K562 (cell line): Measurements from ENCODE around the gene RPTOR. TPM values are rescaled to one million over a fixed set of nuclear protein-coding genes. Genes with fewer than 3 reads are reported as not detected.

Source experiments
- ATAC-seq: fragments of 200-7000 bp; cut with Tn5 transposase; 3 replicates; pipeline ENCODE4 v1.9.1; 2020; ENCODE audit warnings: moderate library complexity
- BruUV-seq: library from RNA; stranded (reverse); fragments of 400-500 nt; replicated peaks from 2 replicates; lab custom pipeline; 2021; lab: Mats Ljungman, UMichigan
- CTCF ChIA-PET: fragments of 300-600 bp; formaldehyde crosslinking; extraction: SDS; loops from one replicate; lab custom pipeline; 2021; ENCODE audit warnings: low intra/inter-chr PET ratio; lab: Yijun Ruan, JAX
- POLR2A ChIA-PET: fragments of 300-600, 350-650 bp; sonication (Branson Sonifier 250); formaldehyde crosslinking; extraction: SDS; loops from one replicate; lab custom pipeline; 2021; ENCODE audit warnings: antibody characterized with exemption, inconsistent platforms; lab: Yijun Ruan, JAX
- DNase-seq, 4 experiments: peaks; one replicate each; pipeline versions ENCODE4 v3.0.0 to v3.0.0-alpha.2; 2011 to 2018; ENCODE audit warnings: low spot score in 3 of 4, mixed read lengths in 3 of 4; ENCODE audit errors: extremely low read depth in 1 of 4
- FAIRE-seq: peaks from 2 replicates; lab custom pipeline; 2011; peaks lifted over from hg19 to GRCh38; lab: Jason Lieb, UNC
- H2AFZ ChIP-seq: 2 replicates; pipeline ENCODE4 v1.6.0; 2011; ENCODE audit warnings: low read depth, low read length, control low read depth, inconsistent platforms
- H3K27ac ChIP-seq: fragments of 200-600 bp; 3 replicates; pipeline ENCODE4 v1.8.0; 2011; ENCODE audit warnings: low read depth, mild to moderate bottlenecking, control low read depth, inconsistent platforms, low read length, moderate library complexity, mixed read lengths; ENCODE audit errors: extremely low read depth
- H3K27me3 ChIP-seq, 2 experiments: fragments of 300-600 bp in 1 of 2; 2 replicates in 1 of 2; 3 replicates in 1 of 2; pipeline versions ENCODE4 v1.6.0 to v1.8.0; 2011; ENCODE audit warnings: inconsistent platforms in 2 of 2, low read length in 2 of 2, mild to moderate bottlenecking in 1 of 2, mixed read lengths in 1 of 2, moderate library complexity in 1 of 2; ENCODE audit not compliant: control insufficient read depth in 2 of 2, insufficient read depth in 2 of 2
- H3K36me3 ChIP-seq: fragments of 300-600 bp; 3 replicates; pipeline ENCODE4 v1.8.0; 2011; ENCODE audit warnings: mild to moderate bottlenecking, low read length, inconsistent platforms; ENCODE audit not compliant: control insufficient read depth, insufficient read depth
- H3K4me1 ChIP-seq, 2 experiments: fragments of 200-600 bp in 1 of 2; replicated peaks in 1 of 2; 2 replicates in 1 of 2; 3 replicates in 1 of 2; pipeline versions ENCODE4 v1.5.1 to v1.8.0; 2011; ENCODE audit warnings: inconsistent platforms in 2 of 2, low read length in 2 of 2, mild to moderate bottlenecking in 1 of 2, mixed read lengths in 1 of 2, moderate library complexity in 1 of 2; ENCODE audit not compliant: control insufficient read depth in 2 of 2, insufficient read depth in 2 of 2
- H3K4me2 ChIP-seq: 2 replicates; pipeline ENCODE4 v1.6.1; 2011; ENCODE audit warnings: low read length, control low read depth, inconsistent platforms, mixed read lengths; ENCODE audit not compliant: insufficient read depth
- H3K4me3 ChIP-seq: fragments of 200-600 bp; sonication (generic), shearing (Covaris generic); 2 replicates; pipeline ENCODE4 v1.5.1; 2016; ENCODE audit warnings: control low read depth, inconsistent platforms
- H3K79me2 ChIP-seq: fragments of 200-600 bp; 3 replicates; pipeline ENCODE4 v1.8.0; 2011; ENCODE audit warnings: low read length, inconsistent platforms; ENCODE audit not compliant: control insufficient read depth, insufficient read depth
- H3K9ac ChIP-seq, 2 experiments: 2 replicates each; pipeline versions ENCODE4 v1.6.0 to v1.6.1; 2011; ENCODE audit warnings: low read depth in 2 of 2, low read length in 2 of 2, control low read depth in 1 of 2, inconsistent platforms in 1 of 2, mild to moderate bottlenecking in 1 of 2, mixed read lengths in 1 of 2; ENCODE audit not compliant: insufficient read depth in 1 of 2
- H3K9me1 ChIP-seq: one replicate; pipeline ENCODE4 v1.6.0; 2011; ENCODE audit warnings: inconsistent platforms, mild to moderate bottlenecking, low read length, moderate library complexity; ENCODE audit not compliant: control insufficient read depth, insufficient read depth
- H3K9me3 ChIP-seq: replicated peaks from 2 replicates; pipeline ENCODE4 v1.5.1; 2011; ENCODE audit warnings: low read depth, low read length, inconsistent platforms; ENCODE audit not compliant: control insufficient read depth, insufficient read depth
- H4K20me1 ChIP-seq: replicated peaks from 2 replicates; pipeline ENCODE4 v1.6.1; 2011; ENCODE audit warnings: low read length, inconsistent platforms, mixed read lengths; ENCODE audit not compliant: control insufficient read depth, insufficient read depth
- CHD1 ChIP-seq: fragments of 200-600 bp; sonication (generic); IDR thresholded peaks from one replicate; pipeline ENCODE4 v1.6.1; 2012; ENCODE audit warnings: mild to moderate bottlenecking, moderate library complexity, low read length, inconsistent platforms
- EWSR1 ChIP-seq: fragments of 450-650 bp; IDR thresholded peaks from 2 replicates; pipeline ENCODE4 v1.6.1; 2018; ENCODE audit warnings: borderline replicate concordance, mild to moderate bottlenecking, low read depth, moderate library complexity; ENCODE audit not compliant: partially characterized antibody
- GABPB1 ChIP-seq: sonication (generic); formaldehyde crosslinking; IDR thresholded peaks from 2 replicates; pipeline ENCODE4 v1.8.0; 2022; ENCODE audit warnings: mild to moderate bottlenecking, missing genetic modification reagents
- GTF2A2 ChIP-seq: IDR thresholded peaks from 2 replicates; pipeline ENCODE4 v1.6.1; 2016; ENCODE audit warnings: mild to moderate bottlenecking, missing genetic modification characterization, missing compliant biosample characterization
- GTF3C2 ChIP-seq: IDR thresholded peaks from 3 replicates; pipeline ENCODE4 v1.6.1; 2011; ENCODE audit warnings: borderline replicate concordance, mild to moderate bottlenecking, moderate library complexity; ENCODE audit not compliant: insufficient read length; ENCODE audit errors: extremely low read depth
- HMG20B ChIP-seq: fragments of 250-450 bp; sonication (Bioruptor Pico); IDR thresholded peaks from 2 replicates; pipeline ENCODE4 v1.5.0; 2021; ENCODE audit warnings: mild to moderate bottlenecking
- MAZ ChIP-seq, 2 experiments: fragments of 450-650 bp in 1 of 2; sonication (generic) in 1 of 2; formaldehyde crosslinking; IDR thresholded peaks in 1 of 2; conservative IDR thresholded peaks in 1 of 2; 2 replicates each; pipeline versions ENCODE4 v1.4.0 to v1.5.0; 2020; ENCODE audit warnings: mild to moderate bottlenecking in 1 of 2, missing genetic modification reagents in 1 of 2
- MCM7 ChIP-seq, 2 experiments: fragments of 450-650 bp; IDR thresholded peaks; 2 replicates each; pipeline ENCODE4 v1.6.1; 2016 to 2018
- NFIC ChIP-seq: fragments of 450-650 bp; IDR thresholded peaks from 2 replicates; pipeline ENCODE4 v1.6.1; 2017; ENCODE audit warnings: mild to moderate bottlenecking, inconsistent platforms
- XRCC3 ChIP-seq: fragments of 450-650 bp; IDR thresholded peaks from 2 replicates; pipeline ENCODE4 v1.6.1; 2017; ENCODE audit warnings: mild to moderate bottlenecking, moderate library complexity
- ZNF707 ChIP-seq: fragments of 250-450 bp; sonication (Bioruptor Pico); conservative IDR thresholded peaks from 2 replicates; pipeline ENCODE4 v1.8.0; 2022; ENCODE audit warnings: inconsistent platforms, mild to moderate bottlenecking, moderate library complexity
- ZNF785 ChIP-seq: fragments of 250-450 bp; sonication (Bioruptor Pico); IDR thresholded peaks from 2 replicates; pipeline ENCODE4 v1.4.0; 2020; ENCODE audit warnings: mild to moderate bottlenecking
- WGBS: fragments of 100-300 bp; shearing (Covaris generic); methylation state at CpG from one replicate; pipeline ENCODE4 v1.1.6; 2016; ENCODE audit warnings: low coverage, mixed read lengths; ENCODE audit not compliant: insufficient coverage; ENCODE audit errors: missing lambda C conversion rate; 5-methylcytosine and 5-hydroxymethylcytosine counted together
- in situ Hi-C: fragments of 300-500 bp; cut with MboI; formaldehyde crosslinking; loops from 4 replicates; pipeline ENCODE4 v1.15.0; 2018; ENCODE audit warnings: inconsistent platforms, mixed read lengths
- intact Hi-C: fragments of 100-400 bp; cut with micrococcal nuclease; formaldehyde crosslinking; loops from 2 replicates; pipeline ENCODE4 v1.14.2; 2022
- polyA plus RNA-seq, 8 experiments: library from polyadenylated mRNA; depleted of rRNA in 4 of 8; stranded (reverse) in 5 of 8; unstranded in 3 of 8; fragments of >200 nt; fragmentation: Nextera tagmentation in 2 of 8; fragmentation: Illumina TruSeq in 1 of 8; extraction: Ambion mirVana in 2 of 8; extraction: Trizol in 1 of 8; gene quantifications; 2 replicates each; pipeline versions ENCODE4 v1.2.1 to v1.2.3, GENCODE V29; 2011 to 2014; ENCODE audit warnings: inconsistent platforms in 1 of 8, missing spikeins in 1 of 8
- total RNA-seq, 7 experiments: library from RNA; depleted of rRNA in 6 of 7; stranded (reverse); fragments of >200 nt in 6 of 7; fragmentation: Illumina TruSeq in 2 of 7; extraction: Trizol in 2 of 7; gene quantifications; 2 replicates each; pipeline versions ENCODE4 v1.2.1 to v1.2.3, GENCODE V29; 2011 to 2021; ENCODE audit warnings: low replicate concordance in 1 of 7
- TF ChIP-seq, protein P1 (sequence below): fragments of 150-350 bp; conservative IDR thresholded peaks from 2 replicates; pipeline ENCODE4 v1.6.1; 2014; ENCODE audit warnings: low read length
- TF ChIP-seq, protein P2 (sequence below): sonication (generic); formaldehyde crosslinking; IDR thresholded peaks from 2 replicates; pipeline ENCODE4 v1.8.1; 2023; ENCODE audit warnings: mild to moderate bottlenecking, missing genetic modification reagents

The RPTOR gene
- total and polyA plus RNA-seq, 9 of the 15 experiments (the other 6 are each of a cell fraction or from before 2014, with no cell fraction given): 0.24 to 54.1 (median 10.2) TPM

- Histone ChIP-seq H3K4me3 (no peak overlapping the region), H3K36me3 (peaks cover 19% of the 10 kb centered on the region; the same call in 2 of the 3 replicates), H4K20me1 (0 out of 2 replicates have a peak, but pooled peaks cover 3% of the 10 kb centered on the region), H3K27ac (no peak overlapping the region), H2AFZ (no peak overlapping the region), H3K79me2 (no peaks in the 10 kb centered on the region), H3K4me2 (no peak overlapping the region), H3K9me3 (no peaks in the 10 kb centered on the region), H3K27me3 (no peaks in the 10 kb centered on the region), H3K4me1 (peaks cover 0 to 16% of the 10 kb centered on the region in 2 experiments; a peak in 2 of 5 replicates), H3K9me1 (peaks cover 6% of the 10 kb centered on the region), H3K9ac (no peak overlapping the region)
- ChIA-PET POLR2A (interaction anchor here (0.5 to 1.1 kb wide), 2 partner anchors 15 to 83 kb away, joined by 3 to 4 read pairs; no protein-coding TSS in a partner anchor), CTCF (no interaction called here)
- in situ Hi-C loops: no loop called here
- intact Hi-C loops: no loop called here
- FAIRE-seq: no peak
- BruUV-seq: no TSS peak
- WGBS: 94% methylated on average over 9 of the region's 9 CpGs
- DNase-seq: no peak
- no peak for ATAC-seq
- TF ChIP-seq MAZ (CRISPR knock-in tag; conservative IDR thresholded peaks at IDR 0.05 in 1 of 2, IDR thresholded peaks at IDR 0.05 in 1 of 2): no peak
- no peak for TF ChIP-seq GTF2A2
- no peak for TF ChIP-seq NFIC
- TF ChIP-seq GABPB1 (CRISPR knock-in tag): no peak
- TF ChIP-seq GTF3C2: no peak
- no peak for TF ChIP-seq EWSR1
- no peak for TF ChIP-seq MCM7 (IDR thresholded peaks at IDR 0.05)
- TF ChIP-seq XRCC3: no peak
- TF ChIP-seq CHD1: no peak
- no peak for TF ChIP-seq ZNF707
- no peak for TF ChIP-seq ZNF785
- TF ChIP-seq HMG20B: no peak
- TF ChIP-seq, protein P1, sequence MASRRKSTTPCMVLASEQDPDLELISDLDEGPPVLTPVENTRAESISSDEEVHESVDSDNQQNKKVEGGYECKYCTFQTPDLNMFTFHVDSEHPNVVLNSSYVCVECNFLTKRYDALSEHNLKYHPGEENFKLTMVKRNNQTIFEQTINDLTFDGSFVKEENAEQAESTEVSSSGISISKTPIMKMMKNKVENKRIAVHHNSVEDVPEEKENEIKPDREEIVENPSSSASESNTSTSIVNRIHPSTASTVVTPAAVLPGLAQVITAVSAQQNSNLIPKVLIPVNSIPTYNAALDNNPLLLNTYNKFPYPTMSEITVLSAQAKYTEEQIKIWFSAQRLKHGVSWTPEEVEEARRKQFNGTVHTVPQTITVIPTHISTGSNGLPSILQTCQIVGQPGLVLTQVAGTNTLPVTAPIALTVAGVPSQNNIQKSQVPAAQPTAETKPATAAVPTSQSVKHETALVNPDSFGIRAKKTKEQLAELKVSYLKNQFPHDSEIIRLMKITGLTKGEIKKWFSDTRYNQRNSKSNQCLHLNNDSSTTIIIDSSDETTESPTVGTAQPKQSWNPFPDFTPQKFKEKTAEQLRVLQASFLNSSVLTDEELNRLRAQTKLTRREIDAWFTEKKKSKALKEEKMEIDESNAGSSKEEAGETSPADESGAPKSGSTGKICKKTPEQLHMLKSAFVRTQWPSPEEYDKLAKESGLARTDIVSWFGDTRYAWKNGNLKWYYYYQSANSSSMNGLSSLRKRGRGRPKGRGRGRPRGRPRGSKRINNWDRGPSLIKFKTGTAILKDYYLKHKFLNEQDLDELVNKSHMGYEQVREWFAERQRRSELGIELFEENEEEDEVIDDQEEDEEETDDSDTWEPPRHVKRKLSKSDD: no peak
- TF ChIP-seq, protein P2, sequence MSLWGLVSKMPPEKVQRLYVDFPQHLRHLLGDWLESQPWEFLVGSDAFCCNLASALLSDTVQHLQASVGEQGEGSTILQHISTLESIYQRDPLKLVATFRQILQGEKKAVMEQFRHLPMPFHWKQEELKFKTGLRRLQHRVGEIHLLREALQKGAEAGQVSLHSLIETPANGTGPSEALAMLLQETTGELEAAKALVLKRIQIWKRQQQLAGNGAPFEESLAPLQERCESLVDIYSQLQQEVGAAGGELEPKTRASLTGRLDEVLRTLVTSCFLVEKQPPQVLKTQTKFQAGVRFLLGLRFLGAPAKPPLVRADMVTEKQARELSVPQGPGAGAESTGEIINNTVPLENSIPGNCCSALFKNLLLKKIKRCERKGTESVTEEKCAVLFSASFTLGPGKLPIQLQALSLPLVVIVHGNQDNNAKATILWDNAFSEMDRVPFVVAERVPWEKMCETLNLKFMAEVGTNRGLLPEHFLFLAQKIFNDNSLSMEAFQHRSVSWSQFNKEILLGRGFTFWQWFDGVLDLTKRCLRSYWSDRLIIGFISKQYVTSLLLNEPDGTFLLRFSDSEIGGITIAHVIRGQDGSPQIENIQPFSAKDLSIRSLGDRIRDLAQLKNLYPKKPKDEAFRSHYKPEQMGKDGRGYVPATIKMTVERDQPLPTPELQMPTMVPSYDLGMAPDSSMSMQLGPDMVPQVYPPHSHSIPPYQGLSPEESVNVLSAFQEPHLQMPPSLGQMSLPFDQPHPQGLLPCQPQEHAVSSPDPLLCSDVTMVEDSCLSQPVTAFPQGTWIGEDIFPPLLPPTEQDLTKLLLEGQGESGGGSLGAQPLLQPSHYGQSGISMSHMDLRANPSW (CRISPR knock-in tag): no peak
Measured at GRCh38 chr17:80814491-80814890, 269.9 kb downstream of the RPTOR start.
